HEK293 (cell line): ENCODE data around the gene C9orf72.

Experiments used
- GLI2 ChIP-seq: fragments of 450-650 bp; formaldehyde crosslinking; IDR thresholded peaks from 2 replicates; pipeline ENCODE4; 2017; ENCODE audit warnings: missing biosample characterization, missing genetic modification characterization, low read depth, borderline replicate concordance
- HOXC10 ChIP-seq: sonication (generic); formaldehyde crosslinking; IDR thresholded peaks from 2 replicates; pipeline ENCODE4 v1.8.1; 2023; ENCODE audit warnings: mild to moderate bottlenecking, missing genetic modification reagents
- KLF10 ChIP-seq: fragments of 450-650 bp; IDR thresholded peaks from 2 replicates; pipeline ENCODE4 v1.5.1; 2018; ENCODE audit warnings: missing biosample characterization, mild to moderate bottlenecking, missing genetic modification characterization
- OVOL3 ChIP-seq: fragments of 450-650 bp; formaldehyde crosslinking; IDR thresholded peaks from 2 replicates; pipeline ENCODE4 v1.5.1; 2016; ENCODE audit warnings: missing biosample characterization, missing genetic modification characterization
- ZBTB17 ChIP-seq: fragments of 450-650 bp; formaldehyde crosslinking; IDR thresholded peaks from 2 replicates; pipeline ENCODE4 v1.5.1; 2016; ENCODE audit warnings: missing biosample characterization, missing genetic modification characterization
- ZNF112 ChIP-seq: fragments of 450-650 bp; formaldehyde crosslinking; IDR thresholded peaks from 2 replicates; pipeline ENCODE4 v1.5.0; 2017; ENCODE audit warnings: missing biosample characterization, missing genetic modification characterization
- ZNF132 ChIP-seq: fragments of 450-650 bp; formaldehyde crosslinking; IDR thresholded peaks from 2 replicates; pipeline ENCODE4 v1.5.1; 2017; ENCODE audit warnings: missing biosample characterization, missing genetic modification characterization, borderline replicate concordance
- ZNF138 ChIP-seq: fragments of 450-650 bp; formaldehyde crosslinking; IDR thresholded peaks from 2 replicates; pipeline ENCODE4 v1.5.1; 2016; ENCODE audit warnings: missing biosample characterization, missing genetic modification characterization, borderline replicate concordance
- ZNF169 ChIP-seq: fragments of 450-650 bp; formaldehyde crosslinking; IDR thresholded peaks from 2 replicates; pipeline ENCODE4 v1.5.1; 2016; ENCODE audit warnings: missing biosample characterization, missing genetic modification characterization
- ZNF2 ChIP-seq: fragments of 450-650 bp; formaldehyde crosslinking; IDR thresholded peaks from 2 replicates; pipeline ENCODE4 v1.5.1; 2016; ENCODE audit warnings: missing biosample characterization, missing genetic modification characterization
- ZNF214 ChIP-seq: fragments of 450-650 bp; formaldehyde crosslinking; IDR thresholded peaks from 2 replicates; pipeline ENCODE4 v1.5.1; 2017; ENCODE audit warnings: missing biosample characterization, mild to moderate bottlenecking, missing genetic modification characterization, borderline replicate concordance
- ZNF221 ChIP-seq: fragments of 450-650 bp; formaldehyde crosslinking; IDR thresholded peaks from 2 replicates; pipeline ENCODE4 v1.5.1; 2017; ENCODE audit warnings: missing biosample characterization, missing genetic modification characterization, borderline replicate concordance
- ZNF23 ChIP-seq: fragments of 450-650 bp; formaldehyde crosslinking; IDR thresholded peaks from 2 replicates; pipeline ENCODE4 v1.5.1; 2016; ENCODE audit warnings: missing biosample characterization, missing genetic modification characterization, borderline replicate concordance
- ZNF239 ChIP-seq: fragments of 450-650 bp; formaldehyde crosslinking; IDR thresholded peaks from 2 replicates; pipeline ENCODE4 v1.5.1; 2016; ENCODE audit warnings: missing biosample characterization, missing genetic modification characterization
- ZNF366 ChIP-seq: fragments of 450-650 bp; formaldehyde crosslinking; conservative IDR thresholded peaks from 2 replicates; pipeline ENCODE4 v1.5.1; 2016; ENCODE audit warnings: missing biosample characterization, missing genetic modification characterization
- ZNF571 ChIP-seq: fragments of 450-650 bp; formaldehyde crosslinking; IDR thresholded peaks from 2 replicates; pipeline ENCODE4 v1.5.0; 2017; ENCODE audit warnings: missing biosample characterization, missing genetic modification characterization
- ZNF629 ChIP-seq: fragments of 450-650 bp; formaldehyde crosslinking; IDR thresholded peaks from 2 replicates; pipeline ENCODE4 v1.5.1; 2017; ENCODE audit warnings: missing biosample characterization, missing genetic modification characterization
- ZNF76 ChIP-seq: fragments of 450-650 bp; formaldehyde crosslinking; IDR thresholded peaks from 2 replicates; pipeline ENCODE4; 2016; ENCODE audit warnings: low read depth, missing biosample characterization, missing genetic modification characterization, borderline replicate concordance
- ZSCAN16 ChIP-seq: fragments of 450-650 bp; formaldehyde crosslinking; IDR thresholded peaks from 2 replicates; pipeline ENCODE4 v1.5.1; 2016; ENCODE audit warnings: missing biosample characterization, missing genetic modification characterization
- ZSCAN23 ChIP-seq: fragments of 450-650 bp; formaldehyde crosslinking; IDR thresholded peaks from 2 replicates; pipeline ENCODE4 v1.5.1; 2016; ENCODE audit warnings: missing biosample characterization, missing genetic modification characterization
- TF ChIP-seq, protein P1 (sequence below): fragments of 450-650 bp; formaldehyde crosslinking; IDR thresholded peaks from 2 replicates; pipeline ENCODE4 v1.5.1; 2017; ENCODE audit warnings: missing biosample characterization, missing genetic modification characterization
- TF ChIP-seq, protein P2 (sequence below): fragments of 450-650 bp; formaldehyde crosslinking; IDR thresholded peaks from 2 replicates; pipeline ENCODE4 v1.5.1; 2017; ENCODE audit warnings: missing biosample characterization, missing genetic modification characterization
- TF ChIP-seq, protein P3 (sequence below): fragments of 450-650 bp; formaldehyde crosslinking; IDR thresholded peaks from 2 replicates; pipeline ENCODE4 v1.5.1; 2016; ENCODE audit warnings: missing biosample characterization, missing genetic modification characterization, low read depth
- TF ChIP-seq, protein P4 (sequence below): fragments of 450-650 bp; formaldehyde crosslinking; IDR thresholded peaks from 2 replicates; pipeline ENCODE4 v1.5.1; 2016; ENCODE audit warnings: missing biosample characterization, missing genetic modification characterization
- TF ChIP-seq, protein P5 (sequence below): fragments of 450-650 bp; formaldehyde crosslinking; IDR thresholded peaks from 2 replicates; pipeline ENCODE4 v1.5.1; 2016; ENCODE audit warnings: missing biosample characterization, missing genetic modification characterization, borderline replicate concordance
- TF ChIP-seq, protein P6 (sequence below): fragments of 450-650 bp; formaldehyde crosslinking; IDR thresholded peaks from 2 replicates; pipeline ENCODE4 v1.5.1; 2016; ENCODE audit warnings: missing biosample characterization, missing genetic modification characterization

Gene C9orf72

DNA sequence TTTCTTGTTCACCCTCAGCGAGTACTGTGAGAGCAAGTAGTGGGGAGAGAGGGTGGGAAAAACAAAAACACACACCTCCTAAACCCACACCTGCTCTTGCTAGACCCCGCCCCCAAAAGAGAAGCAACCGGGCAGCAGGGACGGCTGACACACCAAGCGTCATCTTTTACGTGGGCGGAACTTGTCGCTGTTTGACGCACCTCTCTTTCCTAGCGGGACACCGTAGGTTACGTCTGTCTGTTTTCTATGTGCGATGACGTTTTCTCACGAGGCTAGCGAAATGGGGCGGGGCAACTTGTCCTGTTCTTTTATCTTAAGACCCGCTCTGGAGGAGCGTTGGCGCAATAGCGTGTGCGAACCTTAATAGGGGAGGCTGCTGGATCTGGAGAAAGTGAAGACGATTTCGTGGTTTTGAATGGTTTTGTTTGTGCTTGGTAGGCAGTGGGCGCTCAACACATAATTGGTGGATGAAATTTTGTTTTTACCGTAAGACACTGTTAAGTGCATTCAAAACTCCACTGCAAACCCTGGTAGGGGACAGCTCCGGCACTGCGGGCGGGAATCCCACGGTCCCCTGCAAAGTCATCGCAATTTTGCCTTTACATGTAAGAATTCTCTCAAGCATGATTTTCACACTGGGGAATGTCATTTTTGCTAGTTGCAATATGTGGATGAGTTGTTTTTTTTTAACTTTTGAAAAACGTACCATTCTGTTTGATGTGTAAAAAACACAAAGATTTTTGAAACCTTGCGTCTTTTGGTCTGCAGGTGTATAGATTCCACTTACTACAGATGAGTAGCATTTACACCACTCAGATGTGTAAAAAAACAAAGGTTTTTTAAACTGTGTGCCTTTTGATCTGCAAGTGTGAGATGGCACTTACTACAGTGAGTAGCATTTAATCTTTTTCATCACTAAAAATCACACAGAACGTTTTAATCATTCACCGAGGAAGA lies 631 bp upstream of the C9orf72 start (continued):
- TF ChIP-seq, protein P1, sequence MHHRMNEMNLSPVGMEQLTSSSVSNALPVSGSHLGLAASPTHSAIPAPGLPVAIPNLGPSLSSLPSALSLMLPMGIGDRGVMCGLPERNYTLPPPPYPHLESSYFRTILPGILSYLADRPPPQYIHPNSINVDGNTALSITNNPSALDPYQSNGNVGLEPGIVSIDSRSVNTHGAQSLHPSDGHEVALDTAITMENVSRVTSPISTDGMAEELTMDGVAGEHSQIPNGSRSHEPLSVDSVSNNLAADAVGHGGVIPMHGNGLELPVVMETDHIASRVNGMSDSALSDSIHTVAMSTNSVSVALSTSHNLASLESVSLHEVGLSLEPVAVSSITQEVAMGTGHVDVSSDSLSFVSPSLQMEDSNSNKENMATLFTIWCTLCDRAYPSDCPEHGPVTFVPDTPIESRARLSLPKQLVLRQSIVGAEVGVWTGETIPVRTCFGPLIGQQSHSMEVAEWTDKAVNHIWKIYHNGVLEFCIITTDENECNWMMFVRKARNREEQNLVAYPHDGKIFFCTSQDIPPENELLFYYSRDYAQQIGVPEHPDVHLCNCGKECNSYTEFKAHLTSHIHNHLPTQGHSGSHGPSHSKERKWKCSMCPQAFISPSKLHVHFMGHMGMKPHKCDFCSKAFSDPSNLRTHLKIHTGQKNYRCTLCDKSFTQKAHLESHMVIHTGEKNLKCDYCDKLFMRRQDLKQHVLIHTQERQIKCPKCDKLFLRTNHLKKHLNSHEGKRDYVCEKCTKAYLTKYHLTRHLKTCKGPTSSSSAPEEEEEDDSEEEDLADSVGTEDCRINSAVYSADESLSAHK (tag by site-specific recombination): no peak
- TF ChIP-seq, protein P2, sequence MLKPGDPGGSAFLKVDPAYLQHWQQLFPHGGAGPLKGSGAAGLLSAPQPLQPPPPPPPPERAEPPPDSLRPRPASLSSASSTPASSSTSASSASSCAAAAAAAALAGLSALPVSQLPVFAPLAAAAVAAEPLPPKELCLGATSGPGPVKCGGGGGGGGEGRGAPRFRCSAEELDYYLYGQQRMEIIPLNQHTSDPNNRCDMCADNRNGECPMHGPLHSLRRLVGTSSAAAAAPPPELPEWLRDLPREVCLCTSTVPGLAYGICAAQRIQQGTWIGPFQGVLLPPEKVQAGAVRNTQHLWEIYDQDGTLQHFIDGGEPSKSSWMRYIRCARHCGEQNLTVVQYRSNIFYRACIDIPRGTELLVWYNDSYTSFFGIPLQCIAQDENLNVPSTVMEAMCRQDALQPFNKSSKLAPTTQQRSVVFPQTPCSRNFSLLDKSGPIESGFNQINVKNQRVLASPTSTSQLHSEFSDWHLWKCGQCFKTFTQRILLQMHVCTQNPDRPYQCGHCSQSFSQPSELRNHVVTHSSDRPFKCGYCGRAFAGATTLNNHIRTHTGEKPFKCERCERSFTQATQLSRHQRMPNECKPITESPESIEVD (tag by site-specific recombination): no peak
- no peak for TF ChIP-seq ZNF132 (tag by site-specific recombination)
- TF ChIP-seq ZNF112 (tag by site-specific recombination): no peak
- no peak for TF ChIP-seq ZNF2 (tag by site-specific recombination)
- TF ChIP-seq, protein P3, sequence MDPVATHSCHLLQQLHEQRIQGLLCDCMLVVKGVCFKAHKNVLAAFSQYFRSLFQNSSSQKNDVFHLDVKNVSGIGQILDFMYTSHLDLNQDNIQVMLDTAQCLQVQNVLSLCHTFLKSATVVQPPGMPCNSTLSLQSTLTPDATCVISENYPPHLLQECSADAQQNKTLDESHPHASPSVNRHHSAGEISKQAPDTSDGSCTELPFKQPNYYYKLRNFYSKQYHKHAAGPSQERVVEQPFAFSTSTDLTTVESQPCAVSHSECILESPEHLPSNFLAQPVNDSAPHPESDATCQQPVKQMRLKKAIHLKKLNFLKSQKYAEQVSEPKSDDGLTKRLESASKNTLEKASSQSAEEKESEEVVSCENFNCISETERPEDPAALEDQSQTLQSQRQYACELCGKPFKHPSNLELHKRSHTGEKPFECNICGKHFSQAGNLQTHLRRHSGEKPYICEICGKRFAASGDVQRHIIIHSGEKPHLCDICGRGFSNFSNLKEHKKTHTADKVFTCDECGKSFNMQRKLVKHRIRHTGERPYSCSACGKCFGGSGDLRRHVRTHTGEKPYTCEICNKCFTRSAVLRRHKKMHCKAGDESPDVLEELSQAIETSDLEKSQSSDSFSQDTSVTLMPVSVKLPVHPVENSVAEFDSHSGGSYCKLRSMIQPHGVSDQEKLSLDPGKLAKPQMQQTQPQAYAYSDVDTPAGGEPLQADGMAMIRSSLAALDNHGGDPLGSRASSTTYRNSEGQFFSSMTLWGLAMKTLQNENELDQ (tag by site-specific recombination): no peak
- no peak for TF ChIP-seq ZNF571 (tag by site-specific recombination)
- TF ChIP-seq ZNF23 (tag by site-specific recombination): no peak
- no peak for TF ChIP-seq ZBTB17
- no peak for TF ChIP-seq ZNF138 (tag by site-specific recombination)
- TF ChIP-seq, protein P4, sequence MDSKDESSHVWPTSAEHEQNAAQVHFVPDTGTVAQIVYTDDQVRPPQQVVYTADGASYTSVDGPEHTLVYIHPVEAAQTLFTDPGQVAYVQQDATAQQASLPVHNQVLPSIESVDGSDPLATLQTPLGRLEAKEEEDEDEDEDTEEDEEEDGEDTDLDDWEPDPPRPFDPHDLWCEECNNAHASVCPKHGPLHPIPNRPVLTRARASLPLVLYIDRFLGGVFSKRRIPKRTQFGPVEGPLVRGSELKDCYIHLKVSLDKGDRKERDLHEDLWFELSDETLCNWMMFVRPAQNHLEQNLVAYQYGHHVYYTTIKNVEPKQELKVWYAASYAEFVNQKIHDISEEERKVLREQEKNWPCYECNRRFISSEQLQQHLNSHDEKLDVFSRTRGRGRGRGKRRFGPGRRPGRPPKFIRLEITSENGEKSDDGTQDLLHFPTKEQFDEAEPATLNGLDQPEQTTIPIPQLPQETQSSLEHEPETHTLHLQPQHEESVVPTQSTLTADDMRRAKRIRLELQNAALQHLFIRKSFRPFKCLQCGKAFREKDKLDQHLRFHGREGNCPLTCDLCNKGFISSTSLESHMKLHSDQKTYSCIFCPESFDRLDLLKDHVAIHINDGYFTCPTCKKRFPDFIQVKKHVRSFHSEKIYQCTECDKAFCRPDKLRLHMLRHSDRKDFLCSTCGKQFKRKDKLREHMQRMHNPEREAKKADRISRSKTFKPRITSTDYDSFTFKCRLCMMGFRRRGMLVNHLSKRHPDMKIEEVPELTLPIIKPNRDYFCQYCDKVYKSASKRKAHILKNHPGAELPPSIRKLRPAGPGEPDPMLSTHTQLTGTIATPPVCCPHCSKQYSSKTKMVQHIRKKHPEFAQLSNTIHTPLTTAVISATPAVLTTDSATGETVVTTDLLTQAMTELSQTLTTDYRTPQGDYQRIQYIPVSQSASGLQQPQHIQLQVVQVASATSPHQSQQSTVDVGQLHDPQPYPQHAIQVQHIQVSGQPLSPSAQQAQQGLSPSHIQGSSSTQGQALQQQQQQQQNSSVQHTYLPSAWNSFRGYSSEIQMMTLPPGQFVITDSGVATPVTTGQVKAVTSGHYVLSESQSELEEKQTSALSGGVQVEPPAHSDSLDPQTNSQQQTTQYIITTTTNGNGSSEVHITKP (tag by site-specific recombination): peak; percentile 67
- no peak for TF ChIP-seq OVOL3 (tag by site-specific recombination)
- TF ChIP-seq ZNF221: no peak
- TF ChIP-seq ZSCAN23 (tag by site-specific recombination): no peak
- TF ChIP-seq, protein P5, sequence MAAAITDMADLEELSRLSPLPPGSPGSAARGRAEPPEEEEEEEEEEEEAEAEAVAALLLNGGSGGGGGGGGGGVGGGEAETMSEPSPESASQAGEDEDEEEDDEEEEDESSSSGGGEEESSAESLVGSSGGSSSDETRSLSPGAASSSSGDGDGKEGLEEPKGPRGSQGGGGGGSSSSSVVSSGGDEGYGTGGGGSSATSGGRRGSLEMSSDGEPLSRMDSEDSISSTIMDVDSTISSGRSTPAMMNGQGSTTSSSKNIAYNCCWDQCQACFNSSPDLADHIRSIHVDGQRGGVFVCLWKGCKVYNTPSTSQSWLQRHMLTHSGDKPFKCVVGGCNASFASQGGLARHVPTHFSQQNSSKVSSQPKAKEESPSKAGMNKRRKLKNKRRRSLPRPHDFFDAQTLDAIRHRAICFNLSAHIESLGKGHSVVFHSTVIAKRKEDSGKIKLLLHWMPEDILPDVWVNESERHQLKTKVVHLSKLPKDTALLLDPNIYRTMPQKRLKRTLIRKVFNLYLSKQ: no peak
- TF ChIP-seq HOXC10 (CRISPR knock-in tag): no peak
- TF ChIP-seq ZNF76: peak; percentile 24; the same call in 1 of the 2 replicates
- TF ChIP-seq ZNF629 (tag by site-specific recombination): peak; percentile 100
- TF ChIP-seq ZNF239 (tag by site-specific recombination): no peak
- TF ChIP-seq ZNF169 (tag by site-specific recombination): no peak
- peak; percentile 85 for TF ChIP-seq ZNF366 (tag by site-specific recombination)
- TF ChIP-seq KLF10: peak; percentile 91
- no peak for TF ChIP-seq ZNF214 (tag by site-specific recombination)
- TF ChIP-seq GLI2 (tag by site-specific recombination): no peak
- TF ChIP-seq, protein P6, sequence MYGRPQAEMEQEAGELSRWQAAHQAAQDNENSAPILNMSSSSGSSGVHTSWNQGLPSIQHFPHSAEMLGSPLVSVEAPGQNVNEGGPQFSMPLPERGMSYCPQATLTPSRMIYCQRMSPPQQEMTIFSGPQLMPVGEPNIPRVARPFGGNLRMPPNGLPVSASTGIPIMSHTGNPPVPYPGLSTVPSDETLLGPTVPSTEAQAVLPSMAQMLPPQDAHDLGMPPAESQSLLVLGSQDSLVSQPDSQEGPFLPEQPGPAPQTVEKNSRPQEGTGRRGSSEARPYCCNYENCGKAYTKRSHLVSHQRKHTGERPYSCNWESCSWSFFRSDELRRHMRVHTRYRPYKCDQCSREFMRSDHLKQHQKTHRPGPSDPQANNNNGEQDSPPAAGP (tag by site-specific recombination): peak; percentile 63; the same call in 1 of the 2 replicates
- TF ChIP-seq ZSCAN16 (tag by site-specific recombination): no peak
